HepG2 (cell line): ENCODE results near the gene TPD52L2. TPM values are rescaled to one million over a fixed set of nuclear protein-coding genes. Genes with fewer than 3 reads are reported as not detected.

ENCODE experiments used
- ARID4A ChIP-seq: sonication (generic); formaldehyde crosslinking; IDR thresholded peaks from 2 replicates; pipeline ENCODE4 v1.5.0; 2020; ENCODE audit warnings: mild to moderate bottlenecking, missing genetic modification reagents, borderline replicate concordance
- DRAP1 ChIP-seq: IDR thresholded peaks from 2 replicates; pipeline ENCODE4 v1.6.1; 2016; ENCODE audit warnings: missing genetic modification reagents, missing compliant biosample characterization
- KLF16 ChIP-seq, 2 experiments: sonication (generic) in 1 of 2; formaldehyde crosslinking in 1 of 2; IDR thresholded peaks; 2 replicates each; pipeline versions ENCODE4 v1.6.1 to v1.8.0; 2016 to 2023; ENCODE audit warnings: missing genetic modification reagents in 2 of 2, missing compliant biosample characterization in 1 of 2
- NR1H2 ChIP-seq: sonication (generic); formaldehyde crosslinking; IDR thresholded peaks from 2 replicates; pipeline ENCODE4 v1.8.1; 2022; ENCODE audit warnings: low read depth, missing genetic modification reagents, borderline replicate concordance
- PHF21A ChIP-seq: sonication (generic); formaldehyde crosslinking; IDR thresholded peaks from 2 replicates; pipeline ENCODE4 v1.5.0; 2020; ENCODE audit warnings: mild to moderate bottlenecking, missing genetic modification reagents
- PLRG1 ChIP-seq: fragments of 450-650 bp; conservative IDR thresholded peaks from 2 replicates; pipeline ENCODE4 v1.6.1; 2016
- PRPF4 ChIP-seq: fragments of 200-400 bp; formaldehyde crosslinking; IDR thresholded peaks from 2 replicates; pipeline ENCODE4 v1.6.1; 2016; ENCODE audit warnings: low read length, low read depth; ENCODE audit not compliant: poor library complexity, severe bottlenecking
- SMC3 ChIP-seq: IDR thresholded peaks from 2 replicates; pipeline ENCODE4 v1.6.1; 2011; ENCODE audit warnings: low read length, improper control_type of control experiment
- TBX3 ChIP-seq: fragments of 450-650 bp; IDR thresholded peaks from 2 replicates; pipeline ENCODE4 v1.6.1; 2017; ENCODE audit warnings: antibody characterized with exemption, mild to moderate bottlenecking, inconsistent platforms, borderline replicate concordance
- TRAFD1 ChIP-seq: sonication (generic); formaldehyde crosslinking; IDR thresholded peaks from 2 replicates; pipeline ENCODE4 v1.5.1; 2020; ENCODE audit warnings: missing genetic modification reagents, mild to moderate bottlenecking, borderline replicate concordance
- ZEB1 ChIP-seq: IDR thresholded peaks from 2 replicates; pipeline ENCODE4 v1.6.1; 2012; ENCODE audit warnings: mild to moderate bottlenecking, low read depth, inconsistent platforms; ENCODE audit not compliant: insufficient replicate concordance
- ZNF207 ChIP-seq: fragments of 450-650 bp; IDR thresholded peaks from 2 replicates; pipeline ENCODE4 v1.6.1; 2016; ENCODE audit warnings: antibody characterized with exemption, borderline replicate concordance
- ZNF317 ChIP-seq: sonication (generic); formaldehyde crosslinking; IDR thresholded peaks from 2 replicates; pipeline ENCODE4 v1.5.0; 2020; ENCODE audit warnings: mild to moderate bottlenecking, missing genetic modification reagents
- ZNF569 ChIP-seq: sonication (generic); formaldehyde crosslinking; IDR thresholded peaks from 2 replicates; pipeline ENCODE4 v1.5.0; 2020; ENCODE audit warnings: mild to moderate bottlenecking, missing genetic modification reagents, moderate library complexity, borderline replicate concordance
- ZNF605 ChIP-seq: sonication (generic); formaldehyde crosslinking; IDR thresholded peaks from 2 replicates; pipeline ENCODE4 v1.8.0; 2022; ENCODE audit warnings: mild to moderate bottlenecking, missing genetic modification reagents
- ZNF761 ChIP-seq: sonication (generic); formaldehyde crosslinking; conservative IDR thresholded peaks from 2 replicates; pipeline ENCODE4 v1.4.0; 2020; ENCODE audit warnings: mild to moderate bottlenecking, missing genetic modification reagents
- ZSCAN31 ChIP-seq: sonication (generic); formaldehyde crosslinking; IDR thresholded peaks from 2 replicates; pipeline ENCODE4 v1.5.0; 2020; ENCODE audit warnings: low read depth, mild to moderate bottlenecking, missing genetic modification reagents
- polyA plus RNA-seq, 8 experiments: library from polyadenylated mRNA; depleted of rRNA in 3 of 8; stranded (reverse) in 7 of 8; unstranded in 1 of 8; fragments of >200 nt; fragmentation: Illumina TruSeq in 4 of 8; extraction: Trizol in 4 of 8; gene quantifications; 2 replicates each; pipeline versions ENCODE4 v1.2.1 to v1.2.3, GENCODE V29; 2011 to 2016; ENCODE audit warnings: low read depth in 4 of 8, missing spikeins in 1 of 8, mixed read lengths in 1 of 8; ENCODE audit not compliant: insufficient read depth in 1 of 8
- total RNA-seq, 5 experiments: library from RNA; depleted of rRNA; stranded (reverse); fragments of >200 nt; fragmentation: Illumina TruSeq; extraction: Trizol; gene quantifications; 2 replicates each; pipeline ENCODE4 v1.2.3, GENCODE V29; 2016; ENCODE audit warnings: low read depth in 1 of 5

TPD52L2 gene
- total and polyA plus RNA-seq, 2 of the 13 experiments (the other 11 are each of a cell fraction or from before 2014, with no cell fraction given) = 156 to 184 TPM

- TF ChIP-seq SMC3 = no peak
- peak; percentile 83; the same call in 1 of the 2 replicates for TF ChIP-seq TBX3
- TF ChIP-seq ZSCAN31 = no peak; the same call in 1 of the 2 replicates
- peak; percentile 94 for TF ChIP-seq PHF21A (CRISPR knock-in tag)
- TF ChIP-seq ZEB1 = no peak
- peak; percentile 73 for TF ChIP-seq ZNF761
- no peak for TF ChIP-seq ZNF207
- no peak for TF ChIP-seq PRPF4
- no peak for TF ChIP-seq ZNF569 (CRISPR knock-in tag)
- TF ChIP-seq NR1H2 (CRISPR knock-in tag) = 0 out of 2 replicates have a peak, but pooled peaks have one; percentile 10
- TF ChIP-seq TRAFD1 (CRISPR knock-in tag) = no peak; the same call in 1 of the 2 replicates
- no peak for TF ChIP-seq ZNF317 (CRISPR knock-in tag)
- peak; percentile 96 for TF ChIP-seq ARID4A (CRISPR knock-in tag)
- TF ChIP-seq ZNF605 (CRISPR knock-in tag) = peak; percentile 53; the same call in 1 of the 2 replicates
- TF ChIP-seq PLRG1 = no peak
- TF ChIP-seq DRAP1 (CRISPR knock-in tag) = no peak
- peak in 1 of 2 experiments; percentile 81; a peak in 2 of 4 replicates for TF ChIP-seq KLF16 (CRISPR knock-in tag; IDR thresholded peaks at IDR 0.05)
Observed at GRCh38 chr20:63896264-63897105, 31.4 kb downstream of the TPD52L2 start (continued).
